Common myeloid progenitor, CD34-positive (primary cell): Measurements from ENCODE around the gene CALCOCO1. TPM values are rescaled to one million over a fixed set of nuclear protein-coding genes. Genes with fewer than 3 reads are reported as not detected.

Experiments
- CTCF ChIA-PET: fragments of 350-600 bp; sonication (Branson Sonifier 250); formaldehyde crosslinking; loops from one replicate; lab custom pipeline; 2021; ENCODE audit warnings: antibody characterized with exemption; lab: Charles Lee
- POLR2A ChIA-PET: fragments of 350-600 bp; sonication (Branson Sonifier 250); formaldehyde crosslinking; loops from one replicate; lab custom pipeline; 2021; ENCODE audit warnings: antibody characterized with exemption; lab: Charles Lee
- DNase-seq, 3 donors: peaks; one replicate each; pipeline versions ENCODE4 v3.0.0 to v3.0.0-alpha.2; 2013
- H3K27ac ChIP-seq, 2 experiments: 1 replicate in 1 of 2; 2 replicates in 1 of 2; pipeline ENCODE4 v1.7.0; 2013; ENCODE audit warnings: inconsistent platforms in 2 of 2, low read length in 2 of 2, mild to moderate bottlenecking in 2 of 2, low read depth in 1 of 2, moderate library complexity in 1 of 2; ENCODE audit not compliant: severe bottlenecking in 2 of 2, insufficient read depth in 1 of 2, poor library complexity in 1 of 2
- H3K27me3 ChIP-seq, 5 experiments: replicated peaks in 2 of 5; 1 replicate in 3 of 5; 2 replicates in 2 of 5; pipeline versions ENCODE4 v1.6.1 to v1.7.0; 2013; ENCODE audit warnings: low read length in 4 of 5, mild to moderate bottlenecking in 2 of 5, moderate library complexity in 2 of 5, inconsistent platforms in 1 of 5; ENCODE audit not compliant: insufficient read depth in 5 of 5, control insufficient read depth in 4 of 5
- H3K36me3 ChIP-seq, 4 experiments: 1 replicate in 2 of 4; 2 replicates in 2 of 4; pipeline versions ENCODE4 v1.6.1 to v1.7.0; 2013; ENCODE audit warnings: low read length in 3 of 4, control low read depth in 1 of 4, mild to moderate bottlenecking in 1 of 4; ENCODE audit not compliant: control insufficient read depth in 4 of 4, insufficient read depth in 4 of 4
- H3K4me1 ChIP-seq, 4 experiments: 1 replicate in 3 of 4; 2 replicates in 1 of 4; pipeline versions ENCODE4 v1.6.1 to v1.7.1; 2013; ENCODE audit warnings: low read length in 3 of 4, mild to moderate bottlenecking in 3 of 4, control low read depth in 1 of 4, inconsistent platforms in 1 of 4, moderate library complexity in 1 of 4; ENCODE audit not compliant: control insufficient read depth in 4 of 4, insufficient read depth in 4 of 4; ENCODE audit errors: control extremely low read depth in 1 of 4
- H3K4me3 ChIP-seq, 7 experiments: 1 replicate in 4 of 7; 2 replicates in 3 of 7; pipeline versions ENCODE4 v1.5.1 to v1.7.0; 2013; ENCODE audit warnings: mild to moderate bottlenecking in 7 of 7, low read length in 6 of 7, moderate library complexity in 6 of 7, inconsistent platforms in 2 of 7, low read depth in 2 of 7, control low read depth in 1 of 7; ENCODE audit not compliant: insufficient read depth in 4 of 7, control insufficient read depth in 1 of 7; ENCODE audit errors: extremely low read depth in 1 of 7
- H3K9me3 ChIP-seq, 5 experiments: 1 replicate in 4 of 5; 2 replicates in 1 of 5; pipeline versions ENCODE4 v1.6.1 to v1.7.1; 2013; ENCODE audit warnings: low read length in 4 of 5, mild to moderate bottlenecking in 2 of 5, inconsistent platforms in 1 of 5, low read depth in 1 of 5, moderate library complexity in 1 of 5; ENCODE audit not compliant: control insufficient read depth in 4 of 5, insufficient read depth in 2 of 5; ENCODE audit errors: control extremely low read depth in 1 of 5
- WGBS: methylation state at CpG from one replicate; pipeline ENCODE4 v1.1.5; 2013; ENCODE audit not compliant: insufficient coverage; 5-methylcytosine and 5-hydroxymethylcytosine counted together
- polyA plus RNA-seq: library from polyadenylated mRNA; unstranded; fragments of 120-200 nt; gene quantifications from one replicate; pipeline ENCODE4 v1.2.1, GENCODE V29; 2013

CALCOCO1 gene
- polyA plus RNA-seq, result 87.5 TPM

- POLR2A ChIA-PET, result interaction anchor here (0.6 kb wide), 1 partner anchor 114 kb away, joined by 3 read pairs; no protein-coding TSS in a partner anchor
- 0% methylated on average over 21 of the region's 38 CpGs for WGBS
- CTCF ChIA-PET, result interaction anchor here (0.9 to 4.1 kb wide), 5 partner anchors 10 to 30 kb away, joined by 3 to 48 read pairs (median 4); no protein-coding TSS in a partner anchor
Measured at GRCh38 chr12:53727310-53728041, at the start of gene CALCOCO1. Gene CALCOCO1 (minus strand): TSS chr12:53727452. CDS start chr12:53725242, 2,210 bp downstream.

GRCh38 chr12:53776872-53777271 is 49.6 kb upstream of the CALCOCO1 start:
- peaks cover 10 to 72% (median 35%) of the 10 kb centered on the region in 5 experiments for H3K27me3 ChIP-seq
- H3K4me1 ChIP-seq, result no peaks in the 10 kb centered on the region
- H3K27ac ChIP-seq, result no peak overlapping the region
- WGBS, result 80% methylated on average over 1 of the region's 1 CpG
- H3K36me3 ChIP-seq, result no peaks in the 10 kb centered on the region
- POLR2A ChIA-PET, result no interaction called here
- H3K9me3 ChIP-seq, result no peaks in the 10 kb centered on the region
- DNase-seq, result no peak
- no peak overlapping the region for H3K4me3 ChIP-seq
- CTCF ChIA-PET, result interaction anchor here (1.6 kb wide), 1 partner anchor 31 kb away, joined by 5 read pairs; no protein-coding TSS in a partner anchor

More at GRCh38 chr12:53727310-53728041, at the start of gene CALCOCO1:
- peaks cover 6 to 18% (median 13%) of the 10 kb centered on the region in 4 experiments for H3K4me1 ChIP-seq
- peaks cover 5 to 25% (median 11%) of the 10 kb centered on the region in 4 experiments for H3K36me3 ChIP-seq
- H3K4me3 ChIP-seq, result peak within 1 kb of the TSS; percentile 62 to 99 (median 86)
- peak within 1 kb of the TSS; percentile 48 to 72 for H3K27ac ChIP-seq
- DNase-seq, result peak; percentile 97 to 99 (median 99)
- peaks cover 0 to 7% (median 0%) of the 10 kb centered on the region in 5 experiments for H3K27me3 ChIP-seq
- no peaks in the 10 kb centered on the region for H3K9me3 ChIP-seq

GRCh38 chr12:53775478-53776145 is 48.4 kb upstream of the CALCOCO1 start:
- CTCF ChIA-PET, result interaction anchor here (1.6 kb wide), 1 partner anchor 30 kb away, joined by 5 read pairs; no protein-coding TSS in a partner anchor
- no peak for DNase-seq
- Histone ChIP-seq H3K36me3 (no peaks in the 10 kb centered on the region), H3K4me3 (no peak overlapping the region), H3K9me3 (no peaks in the 10 kb centered on the region), H3K27ac (no peak overlapping the region), H3K4me1 (no peaks in the 10 kb centered on the region), H3K27me3 (peaks cover 10 to 72% (median 32%) of the 10 kb centered on the region in 5 experiments)
- WGBS, result 63% methylated on average over 6 of the region's 6 CpGs
- POLR2A ChIA-PET, result no interaction called here

GRCh38 chr12:53770281-53770680 is 43.0 kb upstream of the CALCOCO1 start:
- ChIA-PET CTCF (interaction anchor here (0.6 kb wide), 1 partner anchor 289 kb away, joined by 3 read pairs; no protein-coding TSS in a partner anchor), POLR2A (no interaction called here)
- Histone ChIP-seq H3K9me3 (no peaks in the 10 kb centered on the region), H3K4me1 (no peaks in the 10 kb centered on the region), H3K36me3 (no peaks in the 10 kb centered on the region), H3K27me3 (peaks cover 7 to 74% (median 22%) of the 10 kb centered on the region in 5 experiments), H3K4me3 (no peak overlapping the region), H3K27ac (no peak overlapping the region)
- DNase-seq, result no peak

- no peaks in the 10 kb centered on the region for H3K4me1 ChIP-seq
- no peak overlapping the region for H3K4me3 ChIP-seq
- H3K9me3 ChIP-seq, result no peaks in the 10 kb centered on the region
- DNase-seq, result no peak
- H3K27me3 ChIP-seq, result peaks cover 7 to 80% (median 28%) of the 10 kb centered on the region in 5 experiments
- WGBS, result no CpG with 5 or more reads among the region's 5 CpGs
- H3K36me3 ChIP-seq, result no peaks in the 10 kb centered on the region
- no peak overlapping the region for H3K27ac ChIP-seq
- CTCF ChIA-PET, result interaction anchor here (1.0 to 1.9 kb wide), 5 partner anchors 12 to 24 kb away, joined by 3 to 7 read pairs (median 3); no protein-coding TSS in a partner anchor
- POLR2A ChIA-PET, result no interaction called here
Measured at GRCh38 chr12:53768976-53769375, 41.7 kb upstream of the CALCOCO1 start.

GRCh38 chr12:53766881-53767280 is 39.6 kb upstream of the CALCOCO1 start:
- CTCF ChIA-PET, result interaction anchor here (1.5 to 15.2 kb wide), 2 partner anchors 10 to 22 kb away, joined by 6 to 113 read pairs; no protein-coding TSS in a partner anchor
- H3K4me1 ChIP-seq, result no peaks in the 10 kb centered on the region
- WGBS, result 86% methylated on average over 3 of the region's 3 CpGs
- H3K4me3 ChIP-seq, result no peak overlapping the region
- H3K9me3 ChIP-seq, result no peaks in the 10 kb centered on the region
- POLR2A ChIA-PET, result no interaction called here
- DNase-seq, result no peak
- peaks cover 7 to 89% (median 28%) of the 10 kb centered on the region in 5 experiments for H3K27me3 ChIP-seq
- H3K36me3 ChIP-seq, result no peaks in the 10 kb centered on the region
- H3K27ac ChIP-seq, result no peak overlapping the region
